HG03066 (cell line): ENCODE data around the gene PRM1.

Source experiments
- ATAC-seq: cut with Tn5 transposase; IDR thresholded peaks from one replicate; pipeline ENCODE4 v1.9.1; 2021; ENCODE audit warnings: low read depth; ENCODE audit not compliant: unreplicated experiment

Gene PRM1

GRCh38 chr16:11254913-11255736 is 26.0 kb downstream of the PRM1 start:
- ATAC-seq, result no peak

GRCh38 chr16:11253995-11254912 is 26.9 kb downstream of the PRM1 start:
- ATAC-seq, result no peak

GRCh38 chr16:11253009-11253994 is 27.8 kb downstream of the PRM1 start:
- ATAC-seq, result no peak

GRCh38 chr16:11252482-11252931 is 28.6 kb downstream of the PRM1 start:
- ATAC-seq, result no peak

GRCh38 chr16:11251525-11252481 is 29.3 kb downstream of the PRM1 start:
- ATAC-seq, result no peak

GRCh38 chr16:11250786-11251524 is 30.2 kb downstream of the PRM1 start:
- no peak for ATAC-seq

GRCh38 chr16:11250091-11250785 is 30.9 kb downstream of the PRM1 start:
- ATAC-seq, result no peak

GRCh38 chr16:11249233-11250061 is 31.7 kb downstream of the PRM1 start:
- no peak for ATAC-seq

GRCh38 chr16:11248133-11248532 is 33.0 kb downstream of the PRM1 start:
- no peak for ATAC-seq

- no peak for ATAC-seq
Observed at GRCh38 chr16:11245988-11246387, 35.1 kb downstream of the PRM1 start.

- no peak for ATAC-seq
Observed at GRCh38 chr16:11245222-11245737, 35.9 kb downstream of the PRM1 start.

GRCh38 chr16:11242658-11243057 is 38.5 kb downstream of the PRM1 start:
- ATAC-seq, result no peak

- ATAC-seq, result no peak
Observed at GRCh38 chr16:11241480-11242204, 39.5 kb downstream of the PRM1 start.

- ATAC-seq, result no peak
Observed at GRCh38 chr16:11240636-11241473, 40.3 kb downstream of the PRM1 start.
